ENCODE measurements around the gene NPL. TPM values are rescaled to one million over a fixed set of nuclear protein-coding genes. Genes with fewer than 3 reads are reported as not detected.

Gene NPL
- total and polyA plus RNA-seq, 12 donors: 1.4 to 26.5 (median 3.1) TPM

- DNase-seq (no peak), ATAC-seq (no peak)
- WGBS, 2 donors: 97 to 98% methylated on average over 2 of the region's 2 CpGs
- H3K36me3 ChIP-seq: peaks cover 0 to 100% (median 56%) of the 10 kb centered on the region in 9 donors
- no peak overlapping the region for H3K4me3 ChIP-seq
- H3K27me3 ChIP-seq: no peaks in the 10 kb centered on the region
- H3K4me1 ChIP-seq: peaks cover 0 to 22% (median 2%) of the 10 kb centered on the region in 9 donors
- TF ChIP-seq CTCF (IDR thresholded peaks at IDR 0.05): no peak
- H3K9me3 ChIP-seq: no peaks in the 10 kb centered on the region
- intact Hi-C loops (cut with DNase I): no loop called here
- H3K27ac ChIP-seq: no peak overlapping the region
Observed at GRCh38 chr1:182848736-182849135, 59.2 kb downstream of the NPL start.

DNA sequence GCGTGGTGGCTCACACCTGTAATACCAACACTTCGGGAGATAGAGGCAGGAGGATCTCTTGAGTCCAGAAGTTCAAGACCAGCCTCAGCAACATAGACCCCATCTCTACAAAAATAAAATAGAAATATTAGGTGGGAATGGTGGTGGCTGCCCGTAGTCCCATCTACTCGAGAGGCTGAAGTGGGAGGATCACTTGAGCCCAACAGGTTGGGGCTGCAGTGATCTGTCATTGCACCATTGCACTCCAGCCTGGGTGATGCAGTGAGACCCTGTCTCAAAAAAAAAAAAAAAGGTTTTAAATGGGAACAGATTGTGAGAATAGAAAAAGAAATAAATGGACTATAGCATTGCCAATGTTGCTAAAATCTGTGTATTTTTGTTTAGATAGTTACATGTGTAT lies 60.7 kb downstream of the NPL start:
- peaks cover 0 to 15% (median 0%) of the 10 kb centered on the region in 9 donors for H3K4me1 ChIP-seq
- H3K27me3 ChIP-seq: no peaks in the 10 kb centered on the region
- DNase-seq (no peak), ATAC-seq (no peak)
- H3K36me3 ChIP-seq: peaks cover 0 to 100% (median 66%) of the 10 kb centered on the region in 9 donors
- no peak for TF ChIP-seq CTCF (IDR thresholded peaks at IDR 0.05)
- WGBS, 2 donors: 85 to 97% methylated on average over 4 of the region's 4 CpGs
- H3K4me3 ChIP-seq: no peak overlapping the region
- intact Hi-C loops (cut with DNase I): loop anchor here in 2 of 10 donors (5.0 kb wide), 1 partner anchor 37 kb away; no protein-coding TSS in a partner anchor
- no peaks in the 10 kb centered on the region for H3K9me3 ChIP-seq
- H3K27ac ChIP-seq: no peak overlapping the region

- DNase-seq: no peak
- Histone ChIP-seq H3K4me1 (peaks cover 0 to 16% (median 0%) of the 10 kb centered on the region in 9 donors), H3K36me3 (peaks cover 0 to 100% (median 79%) of the 10 kb centered on the region in 9 donors), H3K27me3 (no peaks in the 10 kb centered on the region), H3K9me3 (no peaks in the 10 kb centered on the region), H3K27ac (no peak overlapping the region), H3K4me3 (no peak overlapping the region)
- intact Hi-C loops (cut with DNase I): loop anchor here in 2 of 10 donors (5.0 kb wide), 1 partner anchor 35 kb away; no protein-coding TSS in a partner anchor
- 82 to 89% methylated on average over 1 of the region's 1 CpG for WGBS, 2 donors
- ATAC-seq: no peak
- TF ChIP-seq CTCF (IDR thresholded peaks at IDR 0.05): no peak
Observed at GRCh38 chr1:182851825-182852224, 62.3 kb downstream of the NPL start.

- no peak for TF ChIP-seq CTCF (IDR thresholded peaks at IDR 0.05)
- no peak overlapping the region for H3K27ac ChIP-seq
- DNase-seq (no peak), ATAC-seq (no peak)
- no peak overlapping the region for H3K4me3 ChIP-seq
- H3K27me3 ChIP-seq: no peaks in the 10 kb centered on the region
- peaks cover 0 to 100% (median 88%) of the 10 kb centered on the region in 9 donors for H3K36me3 ChIP-seq
- intact Hi-C loops (cut with DNase I): no loop called here
- H3K4me1 ChIP-seq: peaks cover 0 to 15% (median 0%) of the 10 kb centered on the region in 9 donors
- 65 to 68% methylated on average over 4 of the region's 4 CpGs for WGBS, 2 donors
- no peaks in the 10 kb centered on the region for H3K9me3 ChIP-seq
Observed at GRCh38 chr1:182855911-182856310, 66.3 kb downstream of the NPL start.
